ENCODE results near the gene DLX5. TPM values are rescaled to one million over a fixed set of nuclear protein-coding genes. Genes with fewer than 3 reads are reported as not detected.

Gene DLX5
- total and polyA plus RNA-seq, 9 donors, result 0.27 to 7.9 (median 1.0) TPM; not detected in 1

DNA sequence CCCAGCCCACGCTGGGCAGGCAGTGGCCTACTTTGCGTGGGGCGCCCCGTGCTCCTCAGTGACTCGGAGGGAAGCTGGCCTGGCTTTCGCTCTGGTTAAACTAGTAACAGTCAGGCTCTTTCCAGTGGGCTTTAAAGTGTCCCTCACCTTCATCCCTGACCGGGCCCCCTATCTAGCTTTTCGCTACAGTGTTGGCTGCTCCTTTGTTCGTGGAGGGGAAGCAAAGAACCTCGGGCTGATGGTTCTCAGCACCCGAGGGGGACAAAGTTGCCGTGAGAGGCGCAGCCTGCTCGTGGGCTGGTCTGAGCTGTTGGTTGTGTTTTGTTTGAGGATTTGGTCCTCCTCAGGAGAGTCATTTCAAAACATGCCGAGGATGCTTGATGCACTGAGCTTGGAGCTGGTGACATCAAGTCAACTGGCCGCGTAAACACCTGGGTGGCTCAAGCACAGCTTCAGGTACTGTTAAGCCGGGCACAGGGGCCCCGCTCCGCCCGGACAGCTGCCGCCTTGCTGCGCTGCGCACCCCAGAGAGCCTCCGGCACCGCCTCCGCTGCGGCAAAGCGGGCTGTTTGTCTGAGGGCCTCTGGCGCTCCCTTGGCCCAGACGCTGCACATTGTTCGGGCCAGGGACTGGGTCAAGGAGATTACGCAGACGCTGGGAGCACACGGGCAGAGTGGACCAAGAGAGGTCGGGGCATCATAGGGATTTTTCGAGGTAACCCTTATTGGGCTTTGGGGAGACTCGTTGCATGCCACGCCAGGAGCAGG is 17.6 kb downstream of the DLX5 start:
- peaks cover 4% of the 10 kb centered on the region for H3K4me1 ChIP-seq (ENCODE audit: insufficient read depth)
- no peaks in the 10 kb centered on the region for H3K9me3 ChIP-seq
- no peaks in the 10 kb centered on the region for H3K36me3 ChIP-seq
- peaks cover 5% of the 10 kb centered on the region for H3K27me3 ChIP-seq
- TF ChIP-seq, protein P1, sequence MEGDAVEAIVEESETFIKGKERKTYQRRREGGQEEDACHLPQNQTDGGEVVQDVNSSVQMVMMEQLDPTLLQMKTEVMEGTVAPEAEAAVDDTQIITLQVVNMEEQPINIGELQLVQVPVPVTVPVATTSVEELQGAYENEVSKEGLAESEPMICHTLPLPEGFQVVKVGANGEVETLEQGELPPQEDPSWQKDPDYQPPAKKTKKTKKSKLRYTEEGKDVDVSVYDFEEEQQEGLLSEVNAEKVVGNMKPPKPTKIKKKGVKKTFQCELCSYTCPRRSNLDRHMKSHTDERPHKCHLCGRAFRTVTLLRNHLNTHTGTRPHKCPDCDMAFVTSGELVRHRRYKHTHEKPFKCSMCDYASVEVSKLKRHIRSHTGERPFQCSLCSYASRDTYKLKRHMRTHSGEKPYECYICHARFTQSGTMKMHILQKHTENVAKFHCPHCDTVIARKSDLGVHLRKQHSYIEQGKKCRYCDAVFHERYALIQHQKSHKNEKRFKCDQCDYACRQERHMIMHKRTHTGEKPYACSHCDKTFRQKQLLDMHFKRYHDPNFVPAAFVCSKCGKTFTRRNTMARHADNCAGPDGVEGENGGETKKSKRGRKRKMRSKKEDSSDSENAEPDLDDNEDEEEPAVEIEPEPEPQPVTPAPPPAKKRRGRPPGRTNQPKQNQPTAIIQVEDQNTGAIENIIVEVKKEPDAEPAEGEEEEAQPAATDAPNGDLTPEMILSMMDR (IDR thresholded peaks at IDR 0.05), result no peak
- TF ChIP-seq EP300 (IDR thresholded peaks at IDR 0.05), result no peak
- no peak for TF ChIP-seq POLR2A (IDR thresholded peaks at IDR 0.05)
- H3K27ac ChIP-seq, result no peak overlapping the region
- peak overlapping the region; percentile 6 for H3K4me3 ChIP-seq
- WGBS, 3 donors, result 17 to 27% (median 26%) methylated on average over 39 of the region's 39 CpGs
- no peak for DNase-seq
- intact Hi-C loops (cut with DNase I), result loop anchor here in 1 of 4 donors (10.0 kb wide), 1 partner anchor 302 kb away; the partner anchor contains the start of gene SEM1

DNA sequence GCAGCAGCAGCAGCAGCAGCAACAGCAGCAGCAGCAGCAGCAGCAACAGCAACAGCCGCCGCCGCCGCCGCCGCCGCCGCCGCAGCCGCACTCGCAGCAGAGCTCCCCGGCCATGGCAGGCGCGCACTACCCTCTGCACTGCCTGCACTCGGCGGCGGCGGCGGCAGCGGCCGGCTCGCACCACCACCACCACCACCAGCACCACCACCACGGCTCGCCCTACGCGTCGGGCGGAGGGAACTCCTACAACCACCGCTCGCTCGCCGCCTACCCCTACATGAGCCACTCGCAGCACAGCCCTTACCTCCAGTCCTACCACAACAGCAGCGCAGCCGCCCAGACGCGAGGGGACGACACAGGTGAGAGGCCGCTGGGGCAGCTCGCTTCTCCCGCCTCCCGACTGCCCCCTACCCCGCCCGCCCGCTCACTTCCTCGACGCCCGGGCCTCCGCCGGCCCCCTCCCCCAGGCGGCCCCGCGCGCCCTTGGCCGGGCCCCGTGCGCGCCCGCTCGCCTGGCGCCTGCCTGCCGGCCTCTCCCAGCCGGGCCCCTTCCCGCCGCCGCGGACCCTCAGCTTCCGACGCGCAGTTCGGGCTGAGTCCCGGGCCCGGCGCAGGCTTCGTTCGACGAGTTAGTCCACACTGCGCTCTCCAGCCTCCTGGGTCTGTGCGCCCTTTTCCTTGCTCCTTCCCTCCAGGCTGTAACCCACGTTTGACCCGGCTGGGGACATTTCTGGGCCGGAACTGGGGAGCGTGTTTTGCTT is 18.4 kb downstream of the DLX5 start:
- intact Hi-C loops (cut with DNase I), result loop anchor here in 1 of 4 donors (10.0 kb wide), 1 partner anchor 301 kb away; the partner anchor contains the start of gene SEM1
- TF ChIP-seq, protein P1 (IDR thresholded peaks at IDR 0.05), result no peak
- TF ChIP-seq EP300 (IDR thresholded peaks at IDR 0.05) (no peak), POLR2A (IDR thresholded peaks at IDR 0.05) (no peak)
- H3K27ac ChIP-seq, result peak overlapping the region in 1 of 2 donors; percentile 39

DNA sequence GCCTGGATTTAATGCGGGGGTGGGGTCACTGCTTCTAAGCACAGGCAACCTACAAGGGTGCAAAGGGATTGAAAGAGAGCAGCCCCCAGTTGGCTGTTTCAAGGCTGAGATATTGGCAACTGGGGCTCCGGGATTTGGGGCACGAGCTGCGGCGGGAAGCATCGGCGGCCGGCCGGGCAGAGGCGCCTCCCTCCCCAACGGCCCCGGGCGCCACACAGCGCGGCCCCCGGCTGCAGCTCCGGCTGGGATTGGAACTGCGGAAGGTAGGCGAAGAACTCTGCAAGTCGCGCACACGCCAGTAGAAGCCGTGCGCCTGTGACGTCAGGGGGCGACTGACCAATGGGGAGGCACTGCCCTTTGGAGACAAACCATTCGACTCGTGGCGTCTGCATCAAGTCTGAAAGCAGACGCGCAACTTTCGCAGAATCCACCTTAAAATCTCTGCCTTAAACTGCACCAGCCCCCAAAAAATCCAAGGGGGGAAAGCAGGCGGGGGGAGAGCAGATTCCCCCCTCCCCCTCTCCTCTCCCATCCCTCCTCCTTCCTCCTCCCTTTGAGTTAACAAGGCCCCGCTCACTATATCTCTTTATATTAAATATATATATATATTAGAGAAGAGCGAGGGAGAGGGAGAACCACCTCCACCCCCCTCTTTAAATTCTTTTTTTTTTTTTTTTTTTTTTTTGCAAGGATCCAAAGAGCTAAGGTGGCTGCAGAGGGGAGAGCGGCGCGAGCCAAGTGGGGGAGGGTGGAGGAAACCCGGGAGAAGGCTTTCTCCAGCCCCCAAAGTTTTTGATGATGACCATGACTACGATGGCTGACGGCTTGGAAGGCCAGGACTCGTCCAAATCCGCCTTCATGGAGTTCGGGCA is 19.2 kb downstream of the DLX5 start, which contains the start of gene DLX6:
Gene DLX6, plus strand, starts transcription at position 371 of the 872 bp plus-strand sequence. Its CDS starts 425 bp downstream, at position 796.
- intact Hi-C loops (cut with DNase I), result loop anchor here in 1 of 4 donors (10.0 kb wide), 1 partner anchor 301 kb away; the partner anchor contains the start of gene SEM1
- 3% methylated on average over 38 to 44 of the region's 44 CpGs for WGBS, 3 donors
- H3K27ac ChIP-seq, result peak within 1 kb of the TSS in 1 of 2 donors; percentile 39

More for the DNA sequence above, 18.4 kb downstream of the DLX5 start:
- H3K27me3 ChIP-seq, result peaks cover 5% of the 10 kb centered on the region
- DNase-seq, result peak in 3 of 5 donors; percentile 40 to 58 (median 52)
- peaks cover 4% of the 10 kb centered on the region for H3K4me1 ChIP-seq (ENCODE audit: insufficient read depth)
- H3K4me3 ChIP-seq, result peak overlapping the region; percentile 18
- H3K9me3 ChIP-seq, result no peaks in the 10 kb centered on the region
- WGBS, 3 donors, result 1 to 2% (median 2%) methylated on average over 63 to 83 of the region's 83 CpGs
- H3K36me3 ChIP-seq, result no peaks in the 10 kb centered on the region

More for the DNA sequence above, 19.2 kb downstream of the DLX5 start, which contains the start of gene DLX6:
- no peaks in the 10 kb centered on the region for H3K9me3 ChIP-seq
- TF ChIP-seq, protein P1 (IDR thresholded peaks at IDR 0.05), result no peak
- peak within 1 kb of the TSS; percentile 21 for H3K4me3 ChIP-seq
- peaks cover 4% of the 10 kb centered on the region for H3K4me1 ChIP-seq (ENCODE audit: insufficient read depth)
- H3K36me3 ChIP-seq, result no peaks in the 10 kb centered on the region
- peaks cover 5% of the 10 kb centered on the region for H3K27me3 ChIP-seq
- peak; percentile 65 to 81 (median 78) for DNase-seq
